Activated naive CD4-positive, alpha-beta T cell treated with Interleukin-2 at 50 U/mL for 16 hours (primary cell): ENCODE measurements around the gene CRYM.
A peak's percentile ranks its signal among the peaks of the same experiment; 100 is the strongest.
"Not testable (repeated sequence)": the region's sequence is repeated elsewhere in the genome, so short reads cannot be mapped to it uniquely, and the experiment has no call there.

Source experiments
- DNase-seq: peaks from one replicate; pipeline ENCODE4 v3.0.0-alpha.2; 2020

CRYM gene

DNA sequence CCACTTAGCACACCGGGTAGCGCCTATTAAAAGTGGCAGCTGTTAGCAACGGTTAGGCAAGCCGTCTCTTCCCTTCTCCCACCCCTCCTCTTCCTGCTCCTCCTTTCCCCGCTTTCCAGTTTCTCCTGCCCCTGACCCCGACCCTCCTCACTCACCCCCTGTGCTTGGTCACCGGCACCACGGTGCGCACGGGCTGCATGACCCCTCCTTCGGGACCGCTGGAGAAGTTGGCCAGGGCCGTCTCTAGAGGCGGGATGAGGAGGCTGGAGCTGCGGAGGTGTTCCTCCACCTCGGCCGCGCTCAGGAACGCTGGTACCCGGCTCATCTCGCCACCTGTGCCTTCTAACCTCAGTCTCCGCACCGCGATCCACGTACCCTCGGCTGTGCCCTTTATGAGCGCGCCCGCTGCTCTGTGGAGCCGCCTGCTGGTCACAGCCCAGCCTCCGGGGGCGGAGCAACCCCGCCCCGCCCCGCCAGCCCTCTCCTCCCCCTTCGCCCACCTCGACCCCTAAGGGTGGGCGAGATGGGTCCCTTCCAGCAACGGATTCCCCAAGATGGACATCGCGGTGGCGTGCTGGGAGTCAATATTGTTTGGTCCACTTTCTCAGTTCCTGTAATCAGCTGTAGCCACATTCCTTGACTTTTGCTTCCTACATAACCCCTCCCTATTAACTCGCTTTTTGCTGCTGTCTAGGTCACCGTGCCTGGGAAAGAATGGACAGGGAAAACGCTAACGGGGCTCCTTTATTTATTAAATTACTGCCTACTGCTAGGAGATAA lies at the start of gene CRYM:
Gene CRYM, minus strand, starts transcription at position 364 of the 780 bp plus-strand sequence. Its CDS starts 39 bp downstream, at position 325.
- DNase-seq, result peak; percentile 52

DNA sequence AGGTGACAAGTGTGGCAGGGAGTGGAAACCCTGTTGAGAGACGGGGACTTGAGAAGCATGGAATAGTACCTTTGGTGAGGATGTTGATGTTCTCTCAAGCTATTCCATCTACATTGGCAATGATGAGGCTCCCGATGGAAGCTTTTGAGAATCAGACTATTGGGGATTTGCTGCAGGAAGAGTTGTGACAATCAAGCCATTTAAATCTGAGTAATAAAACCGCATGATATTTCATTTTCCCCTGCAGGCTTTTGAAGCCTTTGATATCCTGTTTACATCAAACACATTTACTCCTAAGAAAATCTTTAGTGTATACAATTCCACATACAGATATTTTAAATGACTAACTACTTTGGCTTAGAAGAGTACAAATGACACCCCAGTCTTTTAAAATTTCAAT lies 49.0 kb upstream of the CRYM start:
- no peak for DNase-seq

DNA sequence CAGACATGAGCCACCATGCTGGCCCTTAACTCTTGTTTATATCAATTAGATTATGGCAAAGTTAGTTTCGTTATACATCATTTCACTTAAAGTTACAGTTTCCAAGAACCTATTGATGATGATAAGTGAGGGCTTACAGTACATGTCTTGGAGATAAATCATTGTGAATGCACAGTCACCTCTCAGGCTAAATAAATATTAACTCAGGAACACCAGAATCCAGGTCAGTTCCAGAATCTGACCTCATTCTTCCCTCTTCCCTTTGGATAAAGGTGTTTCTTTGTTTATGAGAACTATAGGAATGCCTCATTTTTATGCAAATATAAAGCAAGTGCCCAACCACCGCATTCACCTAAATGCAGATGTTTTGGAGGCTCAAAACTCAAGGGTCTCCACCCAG lies 48.4 kb upstream of the CRYM start:
- no peak for DNase-seq

DNA sequence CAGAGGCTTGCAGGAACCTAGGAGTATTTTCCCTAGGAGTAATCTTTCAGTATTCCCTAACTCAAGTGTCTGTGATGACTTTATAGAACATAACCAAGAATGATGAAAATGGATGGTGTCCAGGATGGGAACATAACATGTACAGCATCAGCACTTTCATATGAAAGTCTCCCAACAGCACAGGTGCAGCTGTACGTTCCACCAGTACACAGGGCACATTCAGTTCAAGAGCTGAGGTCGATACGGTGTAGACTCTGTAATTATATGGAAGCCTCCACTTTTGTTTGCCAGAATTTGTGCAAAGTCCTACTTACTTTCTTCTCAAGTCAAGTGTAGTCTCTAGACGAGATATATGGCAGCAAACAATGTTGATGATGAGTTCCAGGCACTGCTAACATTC lies 46.2 kb upstream of the CRYM start:
- no peak for DNase-seq

DNA sequence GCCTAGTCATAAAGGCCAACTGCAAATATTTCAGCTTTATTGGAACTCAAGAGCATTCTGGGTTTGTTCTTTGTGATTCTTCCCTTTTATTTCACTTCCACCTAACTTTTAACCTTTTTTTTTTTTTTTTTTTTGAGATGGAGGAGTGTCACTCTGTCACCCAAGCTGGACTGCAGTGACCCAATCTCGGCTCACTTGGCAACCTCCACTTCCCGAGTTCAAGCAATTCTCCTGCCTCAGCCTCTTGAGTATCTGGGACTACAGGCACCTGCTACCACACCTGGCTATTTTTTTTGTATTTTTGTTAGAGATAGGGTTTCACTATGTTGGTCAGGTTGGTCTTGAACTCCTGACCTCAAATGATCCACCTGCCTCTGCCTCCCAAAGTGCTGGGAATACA lies 44.2 kb upstream of the CRYM start:
- not testable (repeated sequence) for DNase-seq

DNA sequence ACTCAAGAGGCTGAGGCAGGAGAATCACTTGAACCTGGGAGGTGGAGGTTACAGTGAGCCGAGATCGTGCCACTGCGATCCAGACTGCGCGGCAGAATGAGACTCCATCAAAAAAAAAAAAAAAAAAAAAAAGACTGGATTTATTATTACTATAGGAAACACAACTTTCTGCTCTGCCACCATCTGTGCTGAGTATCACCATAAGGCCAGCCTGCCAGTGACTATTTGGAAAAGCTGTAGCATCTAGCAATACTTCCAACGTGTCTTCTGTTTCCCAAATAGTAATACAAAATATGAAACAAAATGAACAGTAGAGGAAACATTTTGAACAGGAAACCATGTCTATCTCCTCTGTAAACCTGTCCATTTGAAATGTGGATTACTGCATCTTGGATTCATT lies 43.6 kb upstream of the CRYM start:
- no peak for DNase-seq

DNA sequence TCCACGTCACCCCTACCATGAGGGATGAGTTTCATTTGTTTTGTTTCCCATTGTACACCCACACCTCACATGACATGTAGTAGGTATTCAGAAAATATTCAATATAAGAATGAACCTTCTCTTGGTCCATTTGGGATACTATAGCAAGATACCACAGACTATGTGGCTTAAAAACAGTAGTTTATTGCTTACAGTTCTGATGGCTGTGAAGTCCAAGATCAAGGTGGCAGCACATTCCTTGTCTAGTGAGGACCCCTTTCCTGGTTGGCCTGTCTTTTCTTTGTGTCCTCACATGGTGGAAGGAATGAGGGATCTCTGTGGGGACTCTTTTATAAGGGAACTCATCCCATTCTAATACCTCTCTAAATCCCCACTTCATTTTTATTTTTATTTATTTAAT lies 36.2 kb upstream of the CRYM start:
- DNase-seq, result no peak

DNA sequence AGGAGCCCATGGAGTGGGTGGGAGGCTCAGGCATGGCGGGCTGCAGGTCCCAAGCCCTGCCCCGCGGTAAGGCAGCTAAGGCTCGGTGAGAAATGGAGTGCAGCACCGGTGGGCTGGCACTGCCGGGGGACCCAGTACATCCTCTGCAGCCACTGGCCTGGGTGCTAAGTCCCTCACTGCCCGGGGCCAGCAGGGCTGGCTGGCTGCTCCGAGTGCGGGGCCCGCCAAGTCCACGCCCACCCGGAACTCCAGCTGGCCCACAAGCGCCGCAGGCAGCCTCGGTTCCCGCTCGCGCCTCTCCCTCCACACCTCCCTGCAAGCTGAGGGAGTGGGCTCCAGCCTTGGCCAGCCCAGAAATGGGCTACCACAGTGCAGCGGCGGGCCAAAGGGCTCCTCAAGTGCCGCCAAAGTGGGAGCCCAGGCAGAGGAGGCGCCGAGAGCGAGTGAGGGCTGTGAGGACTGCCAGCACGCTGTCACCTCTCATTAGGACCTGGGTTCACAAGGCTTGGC lies 34.8 kb upstream of the CRYM start:
- DNase-seq, result not testable (repeated sequence)

DNA sequence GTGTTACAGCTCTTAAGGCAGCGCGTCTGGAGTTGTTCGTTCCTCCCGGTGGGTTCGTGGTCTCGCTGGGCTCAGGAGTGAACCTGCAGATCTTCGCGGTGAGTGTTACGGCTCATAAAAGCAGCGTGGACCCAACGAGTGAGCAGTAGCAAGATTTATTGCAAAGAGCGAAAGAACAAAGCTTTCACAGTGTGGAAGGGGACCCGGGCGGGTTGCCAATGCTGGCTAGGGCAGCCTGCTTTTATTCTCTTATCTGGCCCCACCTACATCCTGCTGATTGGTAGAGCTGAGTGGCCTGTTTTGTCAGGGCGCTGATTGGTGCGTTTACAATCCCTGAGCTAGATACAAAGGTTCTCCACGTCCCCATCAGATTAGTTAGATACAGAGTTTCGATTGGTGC lies 34.0 kb upstream of the CRYM start:
- not testable (repeated sequence) for DNase-seq

DNA sequence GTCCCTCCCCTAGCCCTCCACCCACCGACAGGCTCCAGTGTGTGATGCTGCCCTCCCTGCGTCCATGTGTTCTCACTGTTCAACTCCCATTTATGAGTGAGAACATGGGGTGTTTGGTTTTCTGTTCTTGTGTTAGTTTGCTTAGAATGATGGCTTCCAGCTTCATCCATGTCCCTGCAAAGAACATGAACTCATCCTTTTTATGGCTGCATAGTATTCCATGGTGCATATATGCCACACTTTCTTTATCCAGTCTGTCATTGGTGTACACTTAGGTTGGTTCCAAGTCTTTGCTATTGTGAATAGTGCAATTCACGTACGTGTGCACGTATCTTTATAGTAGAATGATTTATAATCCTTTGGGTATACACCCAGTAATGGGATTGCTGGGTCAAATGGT lies 28.6 kb upstream of the CRYM start:
- DNase-seq, result not testable (repeated sequence)

DNA sequence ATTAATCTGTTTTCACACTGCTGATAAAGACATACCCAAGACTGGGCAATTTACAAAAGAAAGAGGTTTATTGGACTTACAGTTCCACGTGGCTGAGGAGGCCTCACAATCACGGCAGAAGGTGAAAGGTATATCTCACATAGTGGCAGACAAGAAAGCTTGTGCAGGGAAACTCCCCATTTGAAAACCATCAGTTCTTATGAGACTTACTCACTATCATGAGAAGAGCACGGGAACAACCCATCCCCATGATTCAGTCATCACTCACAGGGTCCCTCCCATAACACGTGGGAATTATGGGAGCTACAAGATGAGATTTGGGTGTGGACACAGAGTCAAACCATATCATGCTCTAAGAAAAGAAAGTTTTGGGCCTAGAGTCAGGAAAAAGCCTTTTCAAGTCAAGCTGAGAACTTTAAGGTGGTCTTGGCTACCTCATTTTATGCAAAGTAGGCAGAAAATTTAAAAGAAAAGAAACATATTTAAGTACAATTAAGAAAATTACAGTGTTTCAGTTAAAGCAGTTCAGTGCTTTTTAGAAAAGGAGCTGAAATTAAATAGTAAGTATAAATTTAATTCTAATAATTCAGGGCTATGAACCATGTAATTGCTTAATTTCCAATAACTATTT lies 24.9 kb upstream of the CRYM start:
- DNase-seq, result no peak

DNA sequence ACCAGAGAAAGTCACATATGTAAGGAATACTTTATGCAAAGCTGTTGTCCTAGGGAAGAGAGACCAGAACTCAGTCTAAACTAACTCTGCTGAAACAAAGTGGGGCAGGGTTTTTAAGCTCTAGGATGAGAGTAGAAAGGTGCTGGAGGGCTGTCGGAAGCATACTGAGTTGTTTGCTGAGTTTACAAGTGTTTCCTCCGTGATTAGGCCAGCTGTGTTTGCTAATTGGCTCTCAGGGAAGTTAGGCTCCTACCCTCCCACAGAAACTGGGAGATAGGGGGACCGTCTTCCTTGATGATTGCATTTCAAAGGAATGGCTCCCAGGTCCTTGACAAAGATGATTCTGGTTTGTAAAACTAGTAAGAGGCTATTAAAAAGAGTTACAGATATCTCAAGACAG lies 24.4 kb upstream of the CRYM start:
- DNase-seq, result no peak

DNA sequence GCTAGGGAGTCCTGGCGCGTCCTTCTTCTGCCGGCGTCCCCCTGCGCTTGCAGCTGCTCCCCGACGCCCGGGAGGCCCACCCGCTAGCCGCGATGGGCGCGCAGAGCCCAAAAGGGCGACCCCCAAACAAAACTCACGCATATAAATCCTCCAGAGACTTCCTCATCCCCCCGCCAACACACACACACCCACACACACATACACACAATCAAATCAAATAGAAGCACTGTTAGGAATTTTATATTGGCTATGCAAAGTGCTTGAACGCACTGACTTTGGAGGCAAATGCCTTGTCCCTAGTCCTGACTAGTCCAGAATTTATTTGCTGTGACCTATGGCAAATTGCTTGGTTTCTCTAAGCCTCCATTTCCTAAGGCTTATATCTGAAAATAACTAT lies 23.8 kb upstream of the CRYM start:
- DNase-seq, result no peak

DNA sequence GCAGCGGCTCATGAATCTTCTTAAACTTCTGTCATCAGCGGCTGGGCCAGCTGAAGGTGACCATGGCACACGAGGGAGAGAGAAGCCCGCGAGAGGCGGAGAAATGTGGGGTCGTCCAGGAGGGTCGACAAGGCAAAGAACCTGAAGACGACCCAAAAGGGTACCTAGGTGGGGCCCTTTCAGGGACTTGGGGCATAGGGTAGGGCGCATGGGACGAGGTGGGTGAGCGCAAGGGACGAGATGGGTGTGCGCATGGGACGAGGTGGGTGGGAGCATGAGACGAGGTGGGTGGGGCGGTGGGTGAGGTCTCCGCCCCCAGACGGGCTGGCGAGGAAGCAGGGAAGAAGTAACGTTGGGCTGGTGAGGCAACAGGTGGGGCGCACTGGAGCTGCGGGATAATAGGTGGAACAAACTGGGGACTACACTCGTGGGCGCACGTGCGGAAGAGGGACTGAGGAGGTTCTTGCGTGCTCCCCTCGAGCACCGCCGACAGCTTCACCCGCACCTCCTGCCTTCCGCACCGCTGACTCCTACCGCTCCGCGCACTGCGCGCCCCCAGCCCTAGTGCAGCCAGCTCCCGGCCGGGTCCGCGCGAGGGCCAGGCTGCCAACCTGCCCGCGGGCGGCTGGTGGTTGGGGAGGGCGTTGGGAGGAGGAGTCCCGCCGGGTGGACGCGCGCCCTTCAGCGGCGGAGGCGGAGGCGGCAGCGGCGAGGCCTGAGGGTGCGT lies 23.2 kb upstream of the CRYM start:
- DNase-seq, result peak; percentile 35

DNA sequence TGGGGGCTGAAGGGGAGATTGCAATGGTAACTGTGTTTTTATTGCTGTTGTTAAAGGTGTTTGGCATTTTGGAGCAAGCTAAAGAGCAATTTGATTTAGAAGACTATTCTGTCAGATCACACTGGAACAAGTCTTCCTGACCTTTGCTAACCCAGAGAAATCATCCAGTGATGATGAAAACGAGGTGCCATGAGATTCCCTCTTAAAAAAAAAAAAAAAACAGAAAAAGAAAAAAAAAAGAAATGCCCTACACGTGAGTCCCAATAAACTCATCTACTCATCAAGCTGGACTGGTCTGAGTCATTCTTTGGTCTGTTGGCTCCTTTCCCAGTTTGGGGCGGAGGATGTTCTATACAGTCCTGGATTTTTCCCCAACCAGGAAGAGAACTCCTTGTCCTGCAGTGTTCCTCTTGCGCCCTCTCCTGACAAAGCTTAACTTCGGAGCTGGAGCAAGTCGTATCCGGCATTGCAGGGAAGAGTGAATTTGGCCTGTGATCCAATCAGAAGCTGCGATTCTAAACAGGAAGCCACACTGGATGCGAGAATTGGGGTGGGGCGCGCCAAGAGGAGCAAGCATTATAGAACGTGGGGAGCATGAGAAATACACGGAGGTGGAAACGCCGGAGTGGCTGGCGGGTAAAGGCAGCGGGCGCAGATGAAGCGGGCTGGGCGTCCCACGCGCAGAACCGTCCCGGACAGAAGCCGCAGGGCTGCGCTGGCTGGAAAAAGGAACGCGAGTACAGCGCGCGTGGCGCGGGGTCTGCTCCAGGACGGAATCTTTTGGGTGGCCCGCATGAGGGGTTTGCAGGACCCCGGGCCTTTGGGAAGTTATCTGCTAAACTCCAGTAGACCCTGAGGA lies 22.4 kb upstream of the CRYM start:
- DNase-seq, result peak; percentile 59

DNA sequence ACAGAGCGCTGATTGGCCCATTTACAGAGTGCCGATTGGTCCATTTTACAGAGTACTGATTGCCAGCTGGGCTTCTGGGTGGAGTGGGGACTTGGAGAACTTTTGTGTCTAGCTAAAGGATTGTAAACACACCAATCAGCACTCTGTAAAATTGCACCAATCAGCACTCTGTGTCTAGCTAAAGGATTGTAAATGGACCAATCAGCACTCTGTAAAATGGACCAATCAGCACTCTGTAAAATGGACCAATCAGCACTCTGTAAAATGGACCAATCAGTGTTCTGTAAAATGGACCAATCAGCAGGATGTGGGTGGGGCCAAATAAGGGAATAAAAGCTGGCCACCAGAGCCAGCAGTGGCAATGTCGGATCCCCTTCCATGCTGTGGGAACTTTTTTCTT lies 11.7 kb upstream of the CRYM start:
- DNase-seq, result not testable (repeated sequence)

DNA sequence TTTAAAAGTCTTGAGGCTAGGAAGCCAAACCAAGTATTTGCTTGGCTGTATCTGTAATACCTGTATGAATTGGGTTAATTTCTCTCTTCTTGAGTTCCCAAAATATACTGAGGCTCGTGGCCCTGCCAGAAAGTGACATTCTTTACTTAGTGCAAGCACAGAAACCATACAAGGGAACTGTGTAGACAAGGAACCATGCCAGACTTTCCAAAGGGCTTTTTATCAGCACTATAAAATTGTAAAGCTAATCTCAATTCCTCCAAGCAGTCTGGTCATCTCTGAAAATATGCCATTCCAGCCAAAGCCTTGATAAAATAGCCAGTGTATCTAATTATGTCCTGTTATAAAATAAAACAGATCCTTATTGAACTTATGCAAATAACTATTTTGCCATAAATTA lies 7.2 kb upstream of the CRYM start:
- DNase-seq, result no peak

DNA sequence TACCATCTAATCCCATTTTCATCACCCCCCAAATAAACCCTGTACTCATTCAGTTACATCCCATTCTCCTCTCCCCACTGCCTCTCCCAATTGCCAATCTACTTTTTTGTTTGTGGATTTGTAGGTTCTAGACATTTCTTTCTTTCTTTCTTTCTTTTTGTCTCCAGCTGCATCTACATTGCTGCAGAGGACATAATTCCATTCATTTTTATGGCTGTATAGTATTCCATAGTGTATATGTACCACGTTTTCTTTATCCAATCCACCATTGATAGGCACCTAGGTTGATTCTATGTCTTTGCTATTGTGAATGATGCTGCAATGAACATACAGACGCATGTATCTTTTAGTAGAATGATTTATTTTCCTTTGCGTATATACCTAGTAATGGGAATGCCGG lies 6.3 kb upstream of the CRYM start:
- DNase-seq, result no peak

DNA sequence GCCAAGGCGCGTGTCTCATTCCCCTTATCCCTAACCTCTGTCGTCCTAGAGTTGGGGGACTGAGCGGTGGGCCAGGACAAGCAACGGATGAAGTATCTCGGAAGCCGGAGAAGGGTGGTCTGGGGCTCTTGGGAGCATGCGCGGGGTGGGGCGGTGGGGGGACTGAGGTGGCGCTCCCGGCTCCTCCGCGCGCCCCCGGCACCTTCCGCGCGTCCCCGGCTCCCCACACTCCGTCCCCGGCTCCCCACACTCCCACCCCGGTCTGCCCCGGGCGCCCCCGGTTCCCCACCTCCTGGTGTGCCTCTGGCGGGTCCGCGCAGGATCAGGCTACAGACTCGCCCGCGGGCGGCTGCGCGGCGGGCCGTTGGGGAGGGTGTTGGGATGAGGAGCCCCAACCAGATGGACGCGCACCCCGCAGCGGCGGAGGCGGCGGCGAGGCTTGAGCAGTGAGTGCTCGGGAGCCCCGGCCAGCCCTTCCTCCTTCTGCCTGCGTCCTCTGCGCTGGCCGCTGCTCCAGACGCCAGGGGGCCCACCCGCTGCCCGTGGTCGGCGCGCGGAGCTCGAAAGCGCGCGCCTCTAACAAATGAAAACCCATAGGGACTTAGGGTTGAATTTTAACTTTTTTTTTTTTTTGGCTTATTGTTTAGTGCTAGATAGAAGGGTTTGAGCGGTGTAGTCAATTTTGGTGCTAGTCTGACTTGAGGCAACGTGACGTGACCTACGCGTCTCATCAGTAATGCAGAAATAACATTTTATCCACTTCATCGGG lies 5.6 kb upstream of the CRYM start:
- no peak for DNase-seq

DNA sequence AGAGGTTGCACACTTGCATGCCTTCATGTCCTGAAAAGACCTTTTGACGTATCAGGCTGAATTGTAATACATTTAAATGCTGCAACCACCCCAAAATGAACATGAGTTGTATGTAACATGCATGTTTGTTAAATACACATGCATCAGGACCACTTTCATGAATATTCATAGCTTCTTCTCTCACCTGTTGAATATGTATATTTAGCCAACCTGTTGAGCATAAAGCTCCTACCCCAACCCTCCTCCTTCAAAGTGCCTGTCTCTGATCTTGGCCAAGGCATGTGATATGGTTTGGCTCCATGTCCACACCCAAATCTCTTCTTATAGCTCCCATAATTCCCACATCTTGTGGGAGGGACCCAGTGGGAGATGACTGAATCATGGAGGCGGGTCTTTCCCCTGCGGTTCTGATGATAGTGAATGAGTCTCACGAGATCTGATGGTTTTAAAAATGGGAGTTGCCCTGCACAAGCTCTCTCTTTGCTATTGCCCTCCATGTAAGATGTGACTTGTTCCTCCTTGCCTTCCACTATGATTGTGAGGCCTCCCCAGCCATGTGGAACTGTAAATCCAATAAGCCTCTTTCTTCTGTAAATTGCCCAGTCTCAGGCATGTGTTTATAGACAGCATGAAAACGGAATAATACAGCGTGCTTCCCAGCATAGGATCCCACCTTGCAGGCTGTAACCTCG lies 3.8 kb upstream of the CRYM start:
- no peak for DNase-seq

DNA sequence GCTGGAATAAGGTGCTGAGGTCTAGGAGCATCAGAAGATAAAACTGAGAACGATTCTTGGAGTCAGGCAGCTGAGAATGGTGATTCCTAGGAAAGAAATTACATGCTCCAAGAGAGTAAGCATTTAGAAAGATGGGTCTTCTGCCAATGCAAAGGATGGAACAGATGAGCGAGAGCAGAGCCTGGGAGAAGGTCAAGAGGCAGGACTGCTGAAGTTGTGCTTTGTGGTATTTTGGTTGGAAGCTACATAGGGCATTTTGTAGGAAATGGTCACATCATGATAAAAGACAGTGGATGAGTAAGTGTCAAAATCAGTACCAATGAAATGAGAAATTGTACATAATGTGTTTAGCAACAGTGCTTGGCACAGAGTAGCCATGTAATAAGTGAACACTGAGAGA lies 1.4 kb upstream of the CRYM start:
- no peak for DNase-seq
